Fibroblast of lung (primary cell): ENCODE measurements around the gene MTHFD1. TPM values are rescaled to one million over a fixed set of nuclear protein-coding genes. Genes with fewer than 3 reads are reported as not detected.

ENCODE experiments used
- DNase-seq, 2 donors: peaks; one replicate each; pipeline versions ENCODE4 v3.0.0 to v3.0.0-alpha.2; 2010; ENCODE audit warnings: low read depth in 2 of 2
- H2AFZ ChIP-seq: 2 replicates; pipeline ENCODE4 v1.5.1; 2012; ENCODE audit warnings: low read length, control low read depth, inconsistent platforms
- H3K27ac ChIP-seq: 2 replicates; pipeline ENCODE4 v1.5.1; 2011; ENCODE audit warnings: low read length, control low read depth; ENCODE audit not compliant: insufficient read depth
- H3K27me3 ChIP-seq: 2 replicates; pipeline ENCODE4 v1.5.1; 2011; ENCODE audit warnings: mild to moderate bottlenecking, low read length; ENCODE audit not compliant: control insufficient read depth, insufficient read depth
- H3K36me3 ChIP-seq: 2 replicates; pipeline ENCODE4 v1.5.1; 2011; ENCODE audit warnings: low read length; ENCODE audit not compliant: control insufficient read depth, insufficient read depth
- H3K4me1 ChIP-seq: 2 replicates; pipeline ENCODE4 v1.5.1; 2011; ENCODE audit warnings: low read length; ENCODE audit not compliant: control insufficient read depth, insufficient read depth; ENCODE audit errors: extremely low read depth
- H3K4me2 ChIP-seq: 2 replicates; pipeline ENCODE4 v1.5.1; 2011; ENCODE audit warnings: low read length, control low read depth; ENCODE audit not compliant: insufficient read depth; ENCODE audit errors: extremely low read depth
- H3K4me3 ChIP-seq, 4 experiments: fragments of 200-600 bp in 1 of 4; sonication (generic) in 1 of 4; replicated peaks in 1 of 4; 2 replicates each; pipeline ENCODE4 v1.5.1; 2011 to 2016; ENCODE audit warnings: low read length in 4 of 4, low read depth in 3 of 4, mild to moderate bottlenecking in 3 of 4, control low read depth in 2 of 4, inconsistent platforms in 1 of 4, mixed read lengths in 1 of 4; ENCODE audit not compliant: insufficient read depth in 1 of 4; ENCODE audit errors: control extremely low read depth in 1 of 4
- H3K79me2 ChIP-seq: 2 replicates; pipeline ENCODE4 v1.5.1; 2012; ENCODE audit warnings: mild to moderate bottlenecking, low read length, inconsistent platforms; ENCODE audit not compliant: control insufficient read depth, insufficient read depth
- H3K9ac ChIP-seq: 2 replicates; pipeline ENCODE4 v1.5.1; 2011; ENCODE audit warnings: mild to moderate bottlenecking, low read length, control low read depth; ENCODE audit not compliant: insufficient read depth
- H3K9me3 ChIP-seq: 2 replicates; pipeline ENCODE4 v1.5.1; 2012; ENCODE audit warnings: low read depth, low read length; ENCODE audit not compliant: control insufficient read depth, insufficient read depth
- H4K20me1 ChIP-seq: 2 replicates; pipeline ENCODE4 v1.5.1; 2011; ENCODE audit warnings: low read length; ENCODE audit not compliant: control insufficient read depth, insufficient read depth; ENCODE audit errors: extremely low read depth
- CTCF ChIP-seq, 2 donors: IDR thresholded peaks in 1 of 2; conservative IDR thresholded peaks in 1 of 2; 1 replicate in 1 of 2; 2 replicates in 1 of 2; pipeline ENCODE4 v1.5.1; 2011 to 2012; ENCODE audit warnings: low read length in 2 of 2, control low read depth in 1 of 2, inconsistent platforms in 1 of 2, low read depth in 1 of 2, mild to moderate bottlenecking in 1 of 2
- EZH2 ChIP-seq: IDR thresholded peaks from 2 replicates; pipeline ENCODE4 v1.5.1; 2012; ENCODE audit warnings: low read length, control low read depth, mild to moderate bottlenecking; ENCODE audit errors: missing control alignments
- polyA plus RNA-seq, 2 donors: library from polyadenylated mRNA; depleted of rRNA in 1 of 2; stranded (reverse) in 1 of 2; unstranded in 1 of 2; fragments of >200 nt; gene quantifications; 2 replicates each; pipeline ENCODE4 v1.2.1, GENCODE V29; 2011 to 2012; ENCODE audit warnings: missing spikeins in 1 of 2
- total RNA-seq: library from RNA; depleted of rRNA; stranded (reverse); fragments of >200 nt; gene quantifications from 2 replicates; pipeline ENCODE4 v1.2.1, GENCODE V29; 2014

Gene MTHFD1
- total and polyA plus RNA-seq, 2 donors (not counting 1 experiment from before 2014, with no cell fraction given) = 39.4 to 41.6 TPM

GRCh38 chr14:64465831-64466554 is 77.8 kb downstream of the MTHFD1 start:
- no peaks in the 10 kb centered on the region for H3K4me1 ChIP-seq
- peak overlapping the region; percentile 96 for H3K4me2 ChIP-seq
- TF ChIP-seq CTCF (conservative IDR thresholded peaks at IDR 0.05 in 1 of 2, IDR thresholded peaks at IDR 0.05 in 1 of 2; ENCODE audit: low read depth in 1 of 2, low read length in 2 of 2) = peak; percentile 16 to 43
- TF ChIP-seq EZH2 = no peak
- no peaks in the 10 kb centered on the region for H3K36me3 ChIP-seq
- H2AFZ ChIP-seq = peak overlapping the region; percentile 75
- no peak overlapping the region for H3K27ac ChIP-seq
- peak overlapping the region; percentile 49 for H3K9ac ChIP-seq
- H3K27me3 ChIP-seq = no peaks in the 10 kb centered on the region
- no peaks in the 10 kb centered on the region for H3K79me2 ChIP-seq
- H4K20me1 ChIP-seq = no peaks in the 10 kb centered on the region
- H3K9me3 ChIP-seq = no peaks in the 10 kb centered on the region
- DNase-seq = peak; percentile 39 to 73
- H3K4me3 ChIP-seq = peak overlapping the region; percentile 65 to 75 (median 68)

- H3K4me3 ChIP-seq = no peak overlapping the region
- H3K9me3 ChIP-seq = no peaks in the 10 kb centered on the region
- H3K79me2 ChIP-seq = no peaks in the 10 kb centered on the region
- no peak overlapping the region for H2AFZ ChIP-seq
- no peaks in the 10 kb centered on the region for H3K27me3 ChIP-seq
- no peak overlapping the region for H3K4me2 ChIP-seq
- H3K4me1 ChIP-seq = no peaks in the 10 kb centered on the region
- H3K9ac ChIP-seq = no peak overlapping the region
- no peak overlapping the region for H3K27ac ChIP-seq
- no peaks in the 10 kb centered on the region for H3K36me3 ChIP-seq
- no peaks in the 10 kb centered on the region for H4K20me1 ChIP-seq
- no peak for TF ChIP-seq EZH2
- no peak for TF ChIP-seq CTCF (conservative IDR thresholded peaks at IDR 0.05 in 1 of 2, IDR thresholded peaks at IDR 0.05 in 1 of 2; ENCODE audit: low read depth in 1 of 2, low read length in 2 of 2)
- DNase-seq = peak in 1 of 2 donors; percentile 11
These were observed 78.9 kb downstream of the MTHFD1 start for GRCh38 chr14:64467101-64467500.

- H2AFZ ChIP-seq = no peak overlapping the region
- no peaks in the 10 kb centered on the region for H3K4me1 ChIP-seq
- TF ChIP-seq EZH2 = no peak
- no peak for TF ChIP-seq CTCF (conservative IDR thresholded peaks at IDR 0.05 in 1 of 2, IDR thresholded peaks at IDR 0.05 in 1 of 2; ENCODE audit: low read depth in 1 of 2, low read length in 2 of 2)
- DNase-seq = no peak
- H3K36me3 ChIP-seq = no peaks in the 10 kb centered on the region
- no peaks in the 10 kb centered on the region for H3K9me3 ChIP-seq
- H3K79me2 ChIP-seq = no peaks in the 10 kb centered on the region
- H4K20me1 ChIP-seq = no peaks in the 10 kb centered on the region
- no peak overlapping the region for H3K9ac ChIP-seq
- no peaks in the 10 kb centered on the region for H3K27me3 ChIP-seq
- H3K4me3 ChIP-seq = no peak overlapping the region
- no peak overlapping the region for H3K27ac ChIP-seq
- no peak overlapping the region for H3K4me2 ChIP-seq
These were observed 79.4 kb downstream of the MTHFD1 start for GRCh38 chr14:64467566-64467965.
